NT2/D1 (cell line): Measurements from ENCODE around the gene PHC1.

ENCODE experiments used
- DNase-seq: peaks from one replicate; pipeline ENCODE4 v3.0.0-alpha.2; 2011; ENCODE audit warnings: low read depth, low spot score
- H3K27me3 ChIP-seq: 2 replicates; pipeline ENCODE4 v1.6.0; 2011; ENCODE audit warnings: mild to moderate bottlenecking; ENCODE audit not compliant: insufficient read length, insufficient read depth
- H3K36me3 ChIP-seq: 2 replicates; pipeline ENCODE4 v1.6.1; 2011; ENCODE audit warnings: mild to moderate bottlenecking, low read length, mixed read lengths; ENCODE audit not compliant: insufficient read depth, insufficient read length
- H3K4me1 ChIP-seq: 2 replicates; pipeline ENCODE4 v1.5.1; 2011; ENCODE audit not compliant: insufficient read depth, insufficient read length
- H3K4me3 ChIP-seq: 2 replicates; pipeline ENCODE4 v1.5.1; 2011; ENCODE audit warnings: low read depth; ENCODE audit not compliant: insufficient read length
- H3K9ac ChIP-seq: 2 replicates; pipeline ENCODE4 v1.6.0; 2011; ENCODE audit warnings: low read depth; ENCODE audit not compliant: insufficient read length
- H3K9me3 ChIP-seq: 2 replicates; pipeline ENCODE4 v1.5.1; 2011; ENCODE audit warnings: mild to moderate bottlenecking, low read length; ENCODE audit not compliant: insufficient read depth
- SUZ12 ChIP-seq: IDR thresholded peaks from 2 replicates; pipeline ENCODE4 v1.6.1; 2011; ENCODE audit not compliant: insufficient read length, insufficient read depth; ENCODE audit errors: extremely low read depth
- YY1 ChIP-seq: IDR thresholded peaks from 2 replicates; pipeline ENCODE4 v1.6.1; 2011; ENCODE audit not compliant: insufficient read length, insufficient read depth
- ZNF274 ChIP-seq: IDR thresholded peaks from 2 replicates; pipeline ENCODE4 v1.6.1; 2011; ENCODE audit warnings: mild to moderate bottlenecking, low read depth, low read length

PHC1 gene

DNA sequence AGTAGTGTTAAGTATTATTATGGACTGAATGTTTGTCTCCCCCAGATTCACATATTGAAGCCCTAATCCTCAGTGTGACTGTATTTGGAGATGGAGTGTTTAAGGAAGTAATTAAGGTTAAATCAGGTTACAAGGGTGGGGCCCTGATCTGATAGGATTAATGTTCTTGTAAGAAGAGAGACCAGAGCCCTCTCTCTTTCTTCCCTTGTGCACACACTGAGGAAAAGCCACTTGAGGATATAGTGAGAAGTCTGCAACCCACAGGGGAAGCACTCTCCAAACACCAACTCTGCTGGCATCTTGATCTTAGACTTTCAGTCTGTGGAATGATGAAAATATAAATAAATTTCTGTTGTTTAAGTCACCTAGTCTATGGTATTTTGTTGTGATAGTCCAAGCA lies 72.9 kb downstream of the PHC1 start:
- Histone ChIP-seq H3K36me3 (no peaks in the 10 kb centered on the region), H3K4me1 (no peaks in the 10 kb centered on the region), H3K9ac (no peak overlapping the region), H3K27me3 (no peaks in the 10 kb centered on the region), H3K9me3 (no peaks in the 10 kb centered on the region), H3K4me3 (no peak overlapping the region)
- TF ChIP-seq YY1 (no peak), ZNF274 (no peak), SUZ12 (no peak)
- no peak for DNase-seq

DNA sequence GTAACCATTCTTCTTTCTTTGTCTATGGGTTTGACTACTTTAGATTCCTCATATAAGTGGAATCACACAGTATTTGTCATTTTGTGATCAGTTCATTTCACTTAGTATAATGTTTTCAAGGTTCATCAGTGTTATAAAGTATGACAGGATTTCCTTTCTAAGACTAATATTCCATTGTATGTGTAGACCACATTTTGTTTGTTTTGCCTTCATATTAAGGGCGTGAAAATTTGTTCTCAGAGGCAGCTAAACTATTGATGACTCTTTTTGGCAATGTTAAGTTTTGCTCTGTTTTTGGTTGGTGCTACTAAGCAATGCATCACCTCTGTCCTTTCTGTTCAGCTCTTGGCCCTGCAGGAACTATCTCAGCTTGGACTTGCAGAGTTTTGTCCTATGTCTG lies 73.4 kb downstream of the PHC1 start:
- Histone ChIP-seq H3K27me3 (no peaks in the 10 kb centered on the region), H3K4me3 (no peak overlapping the region), H3K36me3 (no peaks in the 10 kb centered on the region), H3K4me1 (no peaks in the 10 kb centered on the region), H3K9me3 (no peaks in the 10 kb centered on the region), H3K9ac (no peak overlapping the region)
- TF ChIP-seq YY1 (no peak), SUZ12 (no peak), ZNF274 (no peak)
- no peak for DNase-seq

DNA sequence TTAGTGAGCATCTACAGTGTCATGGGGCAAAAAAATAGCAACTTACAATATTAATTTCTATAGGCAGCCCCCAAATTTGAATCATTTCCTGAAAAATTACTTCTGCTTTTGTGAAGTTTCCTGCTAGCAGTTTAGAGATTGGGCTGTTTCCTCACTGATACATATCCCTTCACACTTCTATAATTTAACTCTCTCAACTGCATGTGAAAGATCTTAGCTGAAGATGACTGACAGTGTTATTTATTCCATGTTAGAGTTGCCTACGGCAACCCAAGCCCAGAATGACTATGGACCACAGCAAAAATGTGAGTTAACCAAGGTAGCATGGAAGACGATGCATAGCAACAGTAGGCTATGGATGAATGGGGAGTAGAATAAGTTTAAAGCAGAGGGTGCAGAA lies 75.1 kb downstream of the PHC1 start, which contains the start of gene KLRG1:
Gene KLRG1 (plus strand): TSS at position 134 of the 400 bp plus-strand sequence. CDS start 90 bp downstream, at position 224.
- no peaks in the 10 kb centered on the region for H3K36me3 ChIP-seq
- no peak for DNase-seq
- no peaks in the 10 kb centered on the region for H3K4me1 ChIP-seq
- H3K9me3 ChIP-seq: no peaks in the 10 kb centered on the region
- H3K4me3 ChIP-seq: no peak within 1 kb of the TSS
- no peak within 1 kb of the TSS for H3K9ac ChIP-seq
- TF ChIP-seq YY1 (no peak), ZNF274 (no peak), SUZ12 (no peak)
- H3K27me3 ChIP-seq: no peaks in the 10 kb centered on the region
